ENCODE data around the gene DBNL. TPM values are rescaled to one million over a fixed set of nuclear protein-coding genes. Genes with fewer than 3 reads are reported as not detected.

Gene DBNL
- polyA plus RNA-seq, 3 donors, result 228 to 321 (median 304) TPM

- Mint-ChIP-seq H3K4me1 (peaks cover 3% of the 10 kb centered on the region), H3K36me3 (no peaks in the 10 kb centered on the region)
These were observed 59.0 kb downstream of the DBNL start for GRCh38 chr7:44103566-44103922.

More at GRCh38 chr7:44103566-44103922, 59.0 kb downstream of the DBNL start:
- whole genome bisulfite sequencing (ENCODE audit: insufficient coverage), result 66% methylated on average over 8 of the region's 8 CpGs
- H3K27me3 ChIP-seq (ENCODE audit: control insufficient read depth in 2 of 2, insufficient read depth in 2 of 2, low read length in 2 of 2), result peaks cover 14 to 34% of the 10 kb centered on the region in 2 donors
- intact Hi-C loops (cut with micrococcal nuclease), result no loop called here
- Mint-ChIP-seq H3K4me3 (peak overlapping the region in 1 of 2 donors; percentile 70), H3K9me3 (peaks cover 0 to 8% (median 0%) of the 10 kb centered on the region in 7 donors), H3K27ac (peak overlapping the region in 1 of 7 donors; percentile 30), H3K27me3 (ENCODE audit: low read depth in 3 of 3) (peaks cover 37 to 47% (median 38%) of the 10 kb centered on the region in 3 donors)
- no peaks in the 10 kb centered on the region for H3K9me3 ChIP-seq (replicated peaks in 1 of 2; ENCODE audit: control insufficient read depth in 1 of 2, insufficient read depth in 1 of 2, low read length in 2 of 2)
- no peak overlapping the region for H3K9ac ChIP-seq (ENCODE audit: insufficient read depth, low read length, poor library complexity, severe bottlenecking)
- TF ChIP-seq CTCF (IDR thresholded peaks at IDR 0.05), result no peak
- no peaks in the 10 kb centered on the region for H3K36me3 ChIP-seq (replicated peaks in 1 of 2; ENCODE audit: control insufficient read depth in 1 of 2, insufficient read depth in 2 of 2, low read length in 2 of 2)
- no peaks in the 10 kb centered on the region for H4K20me1 ChIP-seq (ENCODE audit: insufficient read depth, low read length)
- no peak overlapping the region for H2AFZ ChIP-seq (ENCODE audit: insufficient read depth, low read depth, low read length, poor library complexity, severe bottlenecking)
- H3K27ac ChIP-seq (ENCODE audit: low read depth in 1 of 2, low read length in 2 of 2), result no peak overlapping the region
- no peak overlapping the region for H3K4me3 ChIP-seq (replicated peaks in 1 of 3; ENCODE audit: low read depth in 2 of 3, low read length in 3 of 3)
- H3K79me2 ChIP-seq (ENCODE audit: insufficient read depth, low read length), result no peaks in the 10 kb centered on the region
- no peak overlapping the region for H3K4me2 ChIP-seq (replicated peaks; ENCODE audit: extremely low read depth, low read length, poor library complexity, severe bottlenecking)
- H3K4me1 ChIP-seq (ENCODE audit: control insufficient read depth in 1 of 2, insufficient read depth in 2 of 2, low read length in 2 of 2), result peaks cover 0 to 5% of the 10 kb centered on the region in 2 donors
- no peak for DNase-seq
